HG03575 (cell line): Measurements from ENCODE around the gene CRYBB1.

Source experiments
- ATAC-seq: cut with Tn5 transposase; IDR thresholded peaks from one replicate; pipeline ENCODE4 v1.9.1; 2021; ENCODE audit not compliant: unreplicated experiment, insufficient number of reproducible peaks, low FRiP score; ENCODE audit errors: extremely low read depth

Gene CRYBB1

GRCh38 chr22:26617271-26618199 lies at the start of gene CRYBB1:
Gene CRYBB1 (minus strand): TSS chr22:26618027. CDS start chr22:26616319, 1,708 bp downstream.
- no peak for ATAC-seq

DNA sequence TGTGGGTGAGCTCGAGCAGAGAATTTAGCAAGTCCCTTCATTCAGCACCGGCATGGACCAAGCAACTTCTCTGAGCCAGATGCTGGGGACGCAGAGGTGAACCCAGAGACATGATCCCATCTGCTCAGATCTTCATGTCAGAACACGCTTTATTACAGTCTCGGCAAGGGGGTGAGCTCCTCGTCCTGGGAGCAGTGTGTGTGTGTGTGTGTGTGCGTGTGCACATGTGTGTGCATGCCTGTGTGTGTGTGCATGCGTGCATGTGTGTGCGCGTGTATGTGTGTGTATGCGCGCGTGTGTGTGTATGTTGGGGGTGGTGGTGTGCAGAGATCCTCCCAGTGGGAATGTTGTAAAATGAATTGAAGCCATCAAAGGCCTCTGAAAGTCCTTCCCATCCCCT lies 49.3 kb upstream of the CRYBB1 start:
- ATAC-seq: no peak

- no peak for ATAC-seq
These were observed 48.0 kb upstream of the CRYBB1 start for GRCh38 chr22:26665813-26666231.

DNA sequence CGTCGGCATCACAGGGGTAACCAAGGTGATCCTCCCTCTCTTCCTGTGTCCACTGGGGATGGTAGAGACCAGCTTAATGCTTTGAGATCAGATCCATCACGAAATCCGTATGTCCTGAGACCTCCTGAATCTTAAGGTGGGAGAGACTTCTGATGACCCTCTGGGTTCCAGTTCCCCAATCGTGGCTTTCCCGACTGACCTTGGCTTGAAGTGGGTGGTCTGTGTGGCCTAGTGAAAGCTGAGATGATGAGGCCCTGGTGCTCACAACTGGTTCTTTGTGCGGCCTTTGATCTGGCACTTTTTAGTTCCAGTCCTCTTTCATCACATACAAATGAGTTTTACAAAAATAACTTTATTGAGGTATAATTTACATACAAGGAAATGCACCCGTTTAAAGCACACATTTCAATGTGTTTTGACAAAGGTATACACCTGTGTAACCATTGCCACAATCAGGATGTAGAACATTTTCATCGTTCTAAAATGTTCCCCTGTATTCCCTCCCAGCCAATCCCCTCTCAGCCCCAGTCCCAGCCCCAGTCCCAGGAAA lies 45.6 kb upstream of the CRYBB1 start:
- ATAC-seq: no peak

DNA sequence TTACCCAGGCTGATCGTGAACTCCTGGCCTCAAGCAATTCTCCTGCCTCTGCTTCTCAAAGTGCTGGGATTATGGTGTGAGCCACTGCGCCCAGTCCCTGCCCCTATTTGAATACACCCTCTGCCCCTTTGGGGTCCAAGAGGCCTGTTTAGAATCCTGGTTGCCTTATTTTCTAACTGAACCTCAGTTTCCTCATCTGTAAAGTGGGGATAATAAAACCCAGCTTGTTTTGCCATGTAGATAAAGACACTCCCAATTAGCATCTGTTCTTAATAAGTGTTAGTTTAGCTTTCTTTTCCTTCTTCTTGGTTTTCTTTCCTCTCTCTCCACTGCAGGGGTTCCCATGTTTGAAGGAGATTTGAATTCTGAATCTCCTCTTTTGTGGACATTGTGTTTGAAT lies 44.3 kb upstream of the CRYBB1 start:
- no peak for ATAC-seq

GRCh38 chr22:26660961-26661578 lies 43.2 kb upstream of the CRYBB1 start:
- ATAC-seq: no peak

DNA sequence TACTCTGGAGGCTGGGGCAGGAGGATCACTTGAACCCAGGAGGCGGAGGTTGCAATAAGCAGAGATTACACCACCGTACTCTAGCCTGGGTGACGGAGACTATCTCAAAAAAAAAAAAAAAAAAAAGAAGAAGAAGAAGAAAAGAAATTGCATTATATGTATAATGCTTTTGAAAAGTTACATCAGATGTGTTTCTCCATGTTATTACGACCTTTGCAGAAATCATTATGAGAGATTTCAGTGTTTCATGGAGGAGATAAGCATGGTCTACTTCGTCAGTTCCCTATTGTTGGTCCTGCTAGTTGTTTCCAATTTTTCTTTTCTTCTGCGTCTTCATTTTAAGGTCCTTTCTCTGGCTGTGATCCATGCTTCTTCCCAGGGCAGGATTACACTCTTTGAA lies 42.5 kb upstream of the CRYBB1 start:
- no peak for ATAC-seq

GRCh38 chr22:26658671-26659478 lies 41.0 kb upstream of the CRYBB1 start:
- ATAC-seq: no peak

- ATAC-seq: no peak
These were observed 40.3 kb upstream of the CRYBB1 start for GRCh38 chr22:26658161-26658560.

GRCh38 chr22:26656891-26657851 lies 39.3 kb upstream of the CRYBB1 start, which contains the start of gene MIAT:
Gene MIAT (plus strand): TSS chr22:26657588.
- ATAC-seq: no peak

GRCh38 chr22:26651815-26652214 lies 34.0 kb upstream of the CRYBB1 start:
- no peak for ATAC-seq

DNA sequence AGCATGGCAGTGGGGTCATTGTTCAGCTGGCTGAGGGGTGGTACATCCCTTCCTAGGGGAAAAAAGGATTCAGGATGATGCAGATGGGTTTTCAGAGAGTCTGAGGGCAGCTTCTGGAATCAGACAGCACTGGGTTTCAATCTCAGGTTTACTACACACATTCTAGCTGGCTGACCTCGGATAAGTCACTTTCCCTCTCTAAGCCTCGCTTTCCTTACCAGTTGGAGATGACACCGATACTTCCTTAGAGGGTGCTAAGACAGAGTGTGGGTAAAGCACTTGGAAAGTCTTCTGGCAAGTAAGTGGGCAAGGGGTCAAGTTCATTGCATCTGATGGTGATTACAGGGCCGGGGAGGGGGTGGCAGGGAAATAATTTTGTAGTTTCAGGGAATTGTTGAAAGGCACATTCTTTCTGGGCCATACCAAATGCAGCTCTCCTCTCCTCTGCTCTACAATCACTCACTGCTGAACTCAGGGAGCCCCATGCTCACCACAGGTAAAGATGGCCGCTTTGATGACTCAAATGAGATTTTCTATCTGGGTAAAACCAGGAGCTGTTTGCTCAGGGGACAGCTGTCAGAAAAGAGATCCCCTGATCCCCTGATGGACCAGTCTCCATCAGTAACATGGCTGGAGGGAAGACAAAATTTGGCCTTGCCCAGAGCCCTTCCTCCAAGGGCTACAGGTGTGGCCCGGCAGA lies 33.0 kb upstream of the CRYBB1 start:
- no peak for ATAC-seq

- ATAC-seq: no peak
These were observed 30.9 kb upstream of the CRYBB1 start for GRCh38 chr22:26648528-26649388.

DNA sequence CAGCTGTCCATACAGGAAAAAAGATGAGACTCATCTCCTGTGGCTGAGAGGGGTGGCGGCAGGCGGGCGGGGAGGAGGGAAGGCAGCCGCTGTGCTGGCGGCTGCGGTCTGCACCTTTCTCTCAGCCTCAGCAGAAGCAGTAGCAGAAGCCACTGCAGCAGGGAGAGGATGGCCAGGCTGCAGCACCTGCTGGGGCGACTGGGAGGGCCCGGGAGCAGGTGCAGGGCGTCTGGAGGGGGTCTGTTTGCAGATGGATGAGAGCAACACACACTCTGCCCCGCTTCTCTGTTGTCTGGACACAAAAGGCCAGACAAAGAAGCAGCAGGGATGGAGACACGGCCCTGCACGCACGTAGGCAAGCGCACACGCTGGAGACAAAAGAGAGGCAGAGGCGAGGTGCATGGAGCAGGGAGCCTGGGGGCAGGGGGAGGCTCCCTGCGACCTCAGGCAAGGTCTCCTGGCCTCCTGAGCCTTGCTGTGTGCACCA lies 30.2 kb upstream of the CRYBB1 start:
- ATAC-seq: no peak

DNA sequence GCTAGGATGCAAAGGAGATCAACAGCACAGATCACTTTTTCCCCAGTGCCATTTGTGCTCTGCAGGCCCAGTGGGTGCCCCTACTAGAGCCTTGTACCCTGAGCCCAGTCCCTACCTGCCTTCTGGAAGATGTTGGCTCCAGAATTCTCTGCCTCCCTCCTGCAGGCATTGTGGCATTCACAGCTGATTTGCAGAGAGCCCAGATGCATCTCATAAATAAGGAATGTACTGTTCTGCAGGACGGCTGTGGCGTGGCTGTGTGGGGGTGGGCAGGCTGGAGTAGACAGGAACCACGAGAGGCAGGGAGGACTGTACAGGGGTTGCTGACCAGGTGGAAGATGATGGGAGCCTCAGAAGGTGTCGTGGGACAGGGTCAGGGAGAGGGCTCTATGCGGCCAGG lies 28.3 kb upstream of the CRYBB1 start:
- no peak for ATAC-seq

- ATAC-seq: no peak
These were observed 25.7 kb upstream of the CRYBB1 start for GRCh38 chr22:26643418-26644100.
